Measurements from ENCODE around the gene IQCN.

IQCN gene

GRCh38 chr19:18254546-18255503 is 19.4 kb downstream of the IQCN start:
- peaks cover 22% of the 10 kb centered on the region for H3K4me1 ChIP-seq (ENCODE audit: control insufficient read depth, low read length)
- no peaks in the 10 kb centered on the region for H3K79me2 ChIP-seq (ENCODE audit: control insufficient read depth, low read length)
- no peaks in the 10 kb centered on the region for H3K9me2 ChIP-seq (replicated peaks; ENCODE audit: control insufficient read depth, low read length)
- H3K36me3 ChIP-seq (ENCODE audit: control insufficient read depth, low read length) = no peaks in the 10 kb centered on the region
- no peak overlapping the region for H3K4me2 ChIP-seq (ENCODE audit: low read length)
- H4K20me1 ChIP-seq (ENCODE audit: control insufficient read depth, insufficient read depth, low read depth, low read length) = no peaks in the 10 kb centered on the region
- H3K4me3 ChIP-seq (ENCODE audit: low read length) = no peak overlapping the region
- H3K27me3 ChIP-seq (ENCODE audit: control insufficient read depth, low read length) = peaks cover 20% of the 10 kb centered on the region
- no peak for TF ChIP-seq EZH2phosphoT487 (IDR thresholded peaks at IDR 0.05; ENCODE audit: borderline replicate concordance, low read length)
- peak; percentile 44 for TF ChIP-seq CTCF (IDR thresholded peaks at IDR 0.05; ENCODE audit: low read depth, low read length, poor library complexity, severe bottlenecking)
- 0 out of 2 replicates have a peak, but pooled peaks cover 4% of the 10 kb centered on the region for H3F3A ChIP-seq (ENCODE audit: control insufficient read depth, insufficient read depth)
- H3K9me3 ChIP-seq (ENCODE audit: control insufficient read depth, insufficient read depth, low read length) = peaks cover 5% of the 10 kb centered on the region; the same call in 1 of the 2 replicates
- no peak overlapping the region for H3K27ac ChIP-seq (ENCODE audit: low read depth, low read length)

GRCh38 chr19:18253716-18254115 is 20.5 kb downstream of the IQCN start:
- no peak for TF ChIP-seq EZH2phosphoT487 (IDR thresholded peaks at IDR 0.05; ENCODE audit: borderline replicate concordance, low read length)
- TF ChIP-seq CTCF (IDR thresholded peaks at IDR 0.05; ENCODE audit: low read depth, low read length, poor library complexity, severe bottlenecking) = no peak
- Histone ChIP-seq H3K4me2 (ENCODE audit: low read length) (no peak overlapping the region), H3K4me1 (ENCODE audit: control insufficient read depth, low read length) (peaks cover 22% of the 10 kb centered on the region), H3K27me3 (ENCODE audit: control insufficient read depth, low read length) (peaks cover 20% of the 10 kb centered on the region), H3K79me2 (ENCODE audit: control insufficient read depth, low read length) (no peaks in the 10 kb centered on the region), H3K36me3 (ENCODE audit: control insufficient read depth, low read length) (no peaks in the 10 kb centered on the region), H4K20me1 (ENCODE audit: control insufficient read depth, insufficient read depth, low read depth, low read length) (no peaks in the 10 kb centered on the region), H3K27ac (ENCODE audit: low read depth, low read length) (no peak overlapping the region), H3F3A (ENCODE audit: control insufficient read depth, insufficient read depth) (0 out of 2 replicates have a peak, but pooled peaks cover 4% of the 10 kb centered on the region), H3K9me2 (replicated peaks; ENCODE audit: control insufficient read depth, low read length) (no peaks in the 10 kb centered on the region), H3K4me3 (ENCODE audit: low read length) (no peak overlapping the region), H3K9me3 (ENCODE audit: control insufficient read depth, insufficient read depth, low read length) (peaks cover 5% of the 10 kb centered on the region; the same call in 1 of the 2 replicates)

- Histone ChIP-seq H3K27ac (ENCODE audit: low read depth, low read length) (no peak overlapping the region), H3K4me1 (ENCODE audit: control insufficient read depth, low read length) (peaks cover 22% of the 10 kb centered on the region), H4K20me1 (ENCODE audit: control insufficient read depth, insufficient read depth, low read depth, low read length) (no peaks in the 10 kb centered on the region), H3K4me2 (ENCODE audit: low read length) (no peak overlapping the region), H3K9me3 (ENCODE audit: control insufficient read depth, insufficient read depth, low read length) (peaks cover 5% of the 10 kb centered on the region; the same call in 1 of the 2 replicates), H3F3A (ENCODE audit: control insufficient read depth, insufficient read depth) (0 out of 2 replicates have a peak, but pooled peaks cover 4% of the 10 kb centered on the region), H3K9me2 (replicated peaks; ENCODE audit: control insufficient read depth, low read length) (no peaks in the 10 kb centered on the region), H3K4me3 (ENCODE audit: low read length) (no peak overlapping the region), H3K36me3 (ENCODE audit: control insufficient read depth, low read length) (no peaks in the 10 kb centered on the region), H3K79me2 (ENCODE audit: control insufficient read depth, low read length) (no peaks in the 10 kb centered on the region), H3K27me3 (ENCODE audit: control insufficient read depth, low read length) (peaks cover 20% of the 10 kb centered on the region)
- TF ChIP-seq CTCF (IDR thresholded peaks at IDR 0.05; ENCODE audit: low read depth, low read length, poor library complexity, severe bottlenecking) (no peak), EZH2phosphoT487 (IDR thresholded peaks at IDR 0.05; ENCODE audit: borderline replicate concordance, low read length) (no peak)
Measured at GRCh38 chr19:18253130-18253529, 21.1 kb downstream of the IQCN start.
